HEK293 (cell line): ENCODE data around the gene CACNB4.

Experiments
- CTCF ChIA-PET: fragments of 350-600 bp; formaldehyde crosslinking; extraction: SDS; loops from one replicate; lab custom pipeline; 2021; ENCODE audit warnings: antibody characterized with exemption; lab: Yijun Ruan, JAX
- POLR2A ChIA-PET: fragments of 300-600 bp; formaldehyde crosslinking; extraction: SDS; loops from one replicate; lab custom pipeline; 2020; ENCODE audit warnings: antibody characterized with exemption, inconsistent platforms; lab: Yijun Ruan, JAX
- H3K27ac ChIP-seq: fragments of 200-500 bp; sonication (Bioruptor generic); 2 replicates; pipeline ENCODE4 v1.5.1; 2014; ENCODE audit warnings: low read depth, low read length, control low read depth, inconsistent platforms; ENCODE audit errors: extremely low read depth
- H3K36me3 ChIP-seq, 2 experiments: fragments of 200-500 bp in 1 of 2; sonication (Bioruptor generic) in 1 of 2; 1 replicate in 1 of 2; 2 replicates in 1 of 2; pipeline ENCODE4 v1.5.1; 2014 to 2017; ENCODE audit warnings: inconsistent platforms in 2 of 2, low read length in 2 of 2; ENCODE audit not compliant: control insufficient read depth in 2 of 2, insufficient read depth in 1 of 2
- H3K4me1 ChIP-seq: fragments of 200-500 bp; sonication (Bioruptor generic); 2 replicates; pipeline ENCODE4 v1.5.1; 2014; ENCODE audit warnings: mild to moderate bottlenecking, low read length, inconsistent platforms; ENCODE audit not compliant: control insufficient read depth, insufficient read depth
- H3K4me3 ChIP-seq: 2 replicates; pipeline ENCODE4 v1.5.1; 2011; ENCODE audit warnings: low read depth, mild to moderate bottlenecking, control low read depth, low read length, moderate library complexity
- H3K9me3 ChIP-seq: fragments of 200-500 bp; sonication (Bioruptor generic); 2 replicates; pipeline ENCODE4 v1.5.1; 2014; ENCODE audit warnings: low read depth, low read length, inconsistent platforms; ENCODE audit not compliant: control insufficient read depth, insufficient read depth
- PRDM1 ChIP-seq: fragments of 450-650 bp; formaldehyde crosslinking; IDR thresholded peaks from 2 replicates; pipeline ENCODE4; 2016; ENCODE audit warnings: missing biosample characterization, missing genetic modification characterization
- PRDM10 ChIP-seq: fragments of 450-650 bp; formaldehyde crosslinking; IDR thresholded peaks from 2 replicates; pipeline ENCODE4 v1.5.1; 2016; ENCODE audit warnings: missing biosample characterization, missing genetic modification characterization
- ZIC2 ChIP-seq: fragments of 450-650 bp; formaldehyde crosslinking; IDR thresholded peaks from 2 replicates; pipeline ENCODE4 v1.5.1; 2016; ENCODE audit warnings: missing biosample characterization, missing genetic modification characterization
- ZNF10 ChIP-seq: fragments of 450-650 bp; formaldehyde crosslinking; IDR thresholded peaks from 2 replicates; pipeline ENCODE4 v1.5.1; 2017; ENCODE audit warnings: missing biosample characterization, missing genetic modification characterization
- ZNF121 ChIP-seq: fragments of 450-650 bp; formaldehyde crosslinking; IDR thresholded peaks from 2 replicates; pipeline ENCODE4 v1.5.1; 2016; ENCODE audit warnings: missing biosample characterization, missing genetic modification characterization
- ZNF157 ChIP-seq: fragments of 450-650 bp; formaldehyde crosslinking; IDR thresholded peaks from 2 replicates; pipeline ENCODE4 v1.5.1; 2016; ENCODE audit warnings: missing biosample characterization, missing genetic modification characterization
- ZNF248 ChIP-seq: fragments of 450-650 bp; formaldehyde crosslinking; IDR thresholded peaks from 2 replicates; pipeline ENCODE4 v1.5.1; 2017; ENCODE audit warnings: missing biosample characterization, missing genetic modification characterization
- ZNF302 ChIP-seq: fragments of 450-650 bp; formaldehyde crosslinking; IDR thresholded peaks from 2 replicates; pipeline ENCODE4 v1.5.1; 2016; ENCODE audit warnings: missing biosample characterization, missing genetic modification characterization, low read depth
- ZNF350 ChIP-seq: fragments of 450-650 bp; formaldehyde crosslinking; IDR thresholded peaks from 2 replicates; pipeline ENCODE4 v1.5.0; 2017; ENCODE audit warnings: missing biosample characterization, mild to moderate bottlenecking, missing genetic modification characterization
- ZNF366 ChIP-seq: fragments of 450-650 bp; formaldehyde crosslinking; conservative IDR thresholded peaks from 2 replicates; pipeline ENCODE4 v1.5.1; 2016; ENCODE audit warnings: missing biosample characterization, missing genetic modification characterization
- ZNF624 ChIP-seq: fragments of 450-650 bp; formaldehyde crosslinking; IDR thresholded peaks from 2 replicates; pipeline ENCODE4 v1.5.1; 2017; ENCODE audit warnings: missing biosample characterization, missing genetic modification characterization
- TF ChIP-seq, protein P1 (sequence below): fragments of 450-650 bp; formaldehyde crosslinking; IDR thresholded peaks from 2 replicates; pipeline ENCODE4 v1.5.1; 2016; ENCODE audit warnings: missing biosample characterization, missing genetic modification characterization, borderline replicate concordance

The CACNB4 gene

GRCh38 chr2:152056418-152056817 is 42.4 kb downstream of the CACNB4 start:
- no peaks in the 10 kb centered on the region for H3K36me3 ChIP-seq
- no peak overlapping the region for H3K4me3 ChIP-seq
- no peaks in the 10 kb centered on the region for H3K9me3 ChIP-seq
- H3K4me1 ChIP-seq: no peaks in the 10 kb centered on the region
- ChIA-PET POLR2A (no interaction called here), CTCF (interaction anchor here (1.2 kb wide), 1 partner anchor 9 kb away, joined by 4 read pairs; no protein-coding TSS in a partner anchor)
- H3K27ac ChIP-seq: no peak overlapping the region
- TF ChIP-seq ZNF366 (tag by site-specific recombination) (no peak), PRDM1 (tag by site-specific recombination) (no peak), ZNF350 (tag by site-specific recombination) (no peak), PRDM10 (tag by site-specific recombination) (0 out of 2 replicates have a peak, but pooled peaks have one; percentile 37), ZNF121 (tag by site-specific recombination) (no peak), ZNF157 (no peak)
- TF ChIP-seq, protein P1, sequence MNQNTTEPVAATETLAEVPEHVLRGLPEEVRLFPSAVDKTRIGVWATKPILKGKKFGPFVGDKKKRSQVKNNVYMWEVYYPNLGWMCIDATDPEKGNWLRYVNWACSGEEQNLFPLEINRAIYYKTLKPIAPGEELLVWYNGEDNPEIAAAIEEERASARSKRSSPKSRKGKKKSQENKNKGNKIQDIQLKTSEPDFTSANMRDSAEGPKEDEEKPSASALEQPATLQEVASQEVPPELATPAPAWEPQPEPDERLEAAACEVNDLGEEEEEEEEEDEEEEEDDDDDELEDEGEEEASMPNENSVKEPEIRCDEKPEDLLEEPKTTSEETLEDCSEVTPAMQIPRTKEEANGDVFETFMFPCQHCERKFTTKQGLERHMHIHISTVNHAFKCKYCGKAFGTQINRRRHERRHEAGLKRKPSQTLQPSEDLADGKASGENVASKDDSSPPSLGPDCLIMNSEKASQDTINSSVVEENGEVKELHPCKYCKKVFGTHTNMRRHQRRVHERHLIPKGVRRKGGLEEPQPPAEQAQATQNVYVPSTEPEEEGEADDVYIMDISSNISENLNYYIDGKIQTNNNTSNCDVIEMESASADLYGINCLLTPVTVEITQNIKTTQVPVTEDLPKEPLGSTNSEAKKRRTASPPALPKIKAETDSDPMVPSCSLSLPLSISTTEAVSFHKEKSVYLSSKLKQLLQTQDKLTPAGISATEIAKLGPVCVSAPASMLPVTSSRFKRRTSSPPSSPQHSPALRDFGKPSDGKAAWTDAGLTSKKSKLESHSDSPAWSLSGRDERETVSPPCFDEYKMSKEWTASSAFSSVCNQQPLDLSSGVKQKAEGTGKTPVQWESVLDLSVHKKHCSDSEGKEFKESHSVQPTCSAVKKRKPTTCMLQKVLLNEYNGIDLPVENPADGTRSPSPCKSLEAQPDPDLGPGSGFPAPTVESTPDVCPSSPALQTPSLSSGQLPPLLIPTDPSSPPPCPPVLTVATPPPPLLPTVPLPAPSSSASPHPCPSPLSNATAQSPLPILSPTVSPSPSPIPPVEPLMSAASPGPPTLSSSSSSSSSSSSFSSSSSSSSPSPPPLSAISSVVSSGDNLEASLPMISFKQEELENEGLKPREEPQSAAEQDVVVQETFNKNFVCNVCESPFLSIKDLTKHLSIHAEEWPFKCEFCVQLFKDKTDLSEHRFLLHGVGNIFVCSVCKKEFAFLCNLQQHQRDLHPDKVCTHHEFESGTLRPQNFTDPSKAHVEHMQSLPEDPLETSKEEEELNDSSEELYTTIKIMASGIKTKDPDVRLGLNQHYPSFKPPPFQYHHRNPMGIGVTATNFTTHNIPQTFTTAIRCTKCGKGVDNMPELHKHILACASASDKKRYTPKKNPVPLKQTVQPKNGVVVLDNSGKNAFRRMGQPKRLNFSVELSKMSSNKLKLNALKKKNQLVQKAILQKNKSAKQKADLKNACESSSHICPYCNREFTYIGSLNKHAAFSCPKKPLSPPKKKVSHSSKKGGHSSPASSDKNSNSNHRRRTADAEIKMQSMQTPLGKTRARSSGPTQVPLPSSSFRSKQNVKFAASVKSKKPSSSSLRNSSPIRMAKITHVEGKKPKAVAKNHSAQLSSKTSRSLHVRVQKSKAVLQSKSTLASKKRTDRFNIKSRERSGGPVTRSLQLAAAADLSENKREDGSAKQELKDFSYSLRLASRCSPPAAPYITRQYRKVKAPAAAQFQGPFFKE: no peak

- ChIA-PET POLR2A (interaction anchor here (1.0 kb wide), 1 partner anchor 44 kb away, joined by 4 read pairs; no protein-coding TSS in a partner anchor), CTCF (interaction anchor here (0.7 to 1.2 kb wide), 4 partner anchors 8 to 20 kb away, joined by 3 to 4 read pairs (median 4); no protein-coding TSS in a partner anchor)
- H3K4me3 ChIP-seq: no peak overlapping the region
- TF ChIP-seq ZNF248 (tag by site-specific recombination): no peak
- no peak for TF ChIP-seq ZNF624 (tag by site-specific recombination)
- TF ChIP-seq ZNF302: no peak
- no peak for TF ChIP-seq ZNF10 (tag by site-specific recombination)
- TF ChIP-seq ZIC2 (tag by site-specific recombination): peak; percentile 25; the same call in 1 of the 2 replicates
- no peaks in the 10 kb centered on the region for H3K4me1 ChIP-seq
- H3K27ac ChIP-seq: no peak overlapping the region
- no peaks in the 10 kb centered on the region for H3K36me3 ChIP-seq
- H3K9me3 ChIP-seq: no peaks in the 10 kb centered on the region
Measured at GRCh38 chr2:152055366-152056108, 43.3 kb downstream of the CACNB4 start.
